ENCODE data around the gene PTPRK. TPM values are rescaled to one million over a fixed set of nuclear protein-coding genes. Genes with fewer than 3 reads are reported as not detected.
A peak's percentile ranks its signal among the peaks of the same experiment; 100 is the strongest.

The PTPRK gene
- total and polyA plus RNA-seq, 5 donors: 9.6 to 45.7 (median 42.7) TPM

DNA sequence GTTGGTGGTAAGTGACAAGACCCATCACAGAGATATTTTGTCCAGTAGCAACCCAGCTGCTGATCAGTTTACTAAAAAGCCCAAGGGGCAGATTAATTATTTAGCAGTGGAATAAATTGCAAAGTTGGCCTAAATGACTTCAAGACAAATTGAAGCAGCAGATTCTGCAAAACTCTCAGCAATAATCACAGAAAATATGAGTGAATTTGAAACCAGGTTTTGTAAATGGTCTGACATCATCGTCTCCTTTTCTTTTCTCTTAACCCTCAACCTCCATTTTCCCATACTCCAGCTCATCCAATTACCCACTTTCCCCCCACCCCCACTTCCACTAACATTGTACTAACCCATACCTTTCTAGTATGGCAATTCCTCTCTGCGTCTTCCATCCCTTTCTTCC is 11.3 kb upstream of the PTPRK start:
- intact Hi-C loops (cut with DNase I): no loop called here
- DNase-seq (no peak), ATAC-seq (no peak)
- no peak overlapping the region for H3K4me3 ChIP-seq (ENCODE audit: low read length)
- no peaks in the 10 kb centered on the region for H3K4me1 ChIP-seq (ENCODE audit: control insufficient read depth, insufficient read depth, low read length)
- H3K27ac ChIP-seq (ENCODE audit: low read length): no peak overlapping the region
- WGBS: 93% methylated on average over 2 of the region's 2 CpGs
- H3K27me3 ChIP-seq (ENCODE audit: control insufficient read depth, insufficient read depth): no peaks in the 10 kb centered on the region
- no peaks in the 10 kb centered on the region for H3K9me3 ChIP-seq (ENCODE audit: control insufficient read depth, low read length)

DNA sequence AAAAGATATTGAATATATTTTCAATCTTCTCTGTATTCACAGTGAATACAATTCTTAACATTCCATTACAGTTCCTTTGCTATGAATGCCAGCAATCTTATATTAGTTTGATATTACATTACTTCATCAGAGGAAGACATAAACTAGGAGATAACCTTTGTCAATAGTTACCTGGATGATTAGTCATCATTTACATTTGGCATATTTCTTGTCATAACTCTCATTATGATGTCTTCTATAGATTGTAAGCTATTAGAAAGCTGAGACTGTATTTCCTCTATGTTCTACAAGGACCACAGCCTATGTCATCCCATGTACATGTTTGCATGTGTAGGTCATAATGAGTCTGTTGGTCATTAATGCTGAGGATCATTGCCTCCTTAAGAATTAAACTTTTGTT is 7.8 kb upstream of the PTPRK start:
- no peak for ATAC-seq
- no peak overlapping the region for H3K4me3 ChIP-seq (ENCODE audit: low read length)
- intact Hi-C loops (cut with DNase I): loop anchor here in 1 of 4 donors (10.0 kb wide), 1 partner anchor 193 kb away; no protein-coding TSS in a partner anchor
- H3K9me3 ChIP-seq (ENCODE audit: control insufficient read depth, low read length): no peaks in the 10 kb centered on the region
- no peak overlapping the region for H3K27ac ChIP-seq (ENCODE audit: low read length)
- no peaks in the 10 kb centered on the region for H3K4me1 ChIP-seq (ENCODE audit: control insufficient read depth, insufficient read depth, low read length)
- no peak for DNase-seq
- H3K27me3 ChIP-seq (ENCODE audit: control insufficient read depth, insufficient read depth): no peaks in the 10 kb centered on the region

DNA sequence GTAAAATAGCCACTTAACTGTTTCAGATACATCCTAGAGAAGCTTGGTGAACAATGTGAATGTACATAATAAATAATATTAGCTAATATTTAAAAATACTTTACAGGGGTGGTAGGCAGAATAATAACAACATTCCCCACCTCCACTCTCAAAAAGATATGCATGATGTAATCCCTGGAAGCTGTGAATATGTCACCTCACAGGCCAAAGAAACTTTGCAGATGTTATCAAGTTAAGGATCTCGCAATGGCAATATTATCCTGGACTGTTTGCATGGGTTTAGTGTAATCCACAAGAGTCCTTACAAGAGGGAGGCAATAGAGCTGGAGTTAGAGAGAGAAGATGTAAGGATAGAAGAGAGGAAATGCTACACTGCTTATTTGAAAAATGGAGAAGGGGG is 7.0 kb upstream of the PTPRK start:
- ATAC-seq: no peak
- DNase-seq: no peak
- intact Hi-C loops (cut with DNase I): loop anchor here in 1 of 4 donors (10.0 kb wide), 1 partner anchor 193 kb away; no protein-coding TSS in a partner anchor

DNA sequence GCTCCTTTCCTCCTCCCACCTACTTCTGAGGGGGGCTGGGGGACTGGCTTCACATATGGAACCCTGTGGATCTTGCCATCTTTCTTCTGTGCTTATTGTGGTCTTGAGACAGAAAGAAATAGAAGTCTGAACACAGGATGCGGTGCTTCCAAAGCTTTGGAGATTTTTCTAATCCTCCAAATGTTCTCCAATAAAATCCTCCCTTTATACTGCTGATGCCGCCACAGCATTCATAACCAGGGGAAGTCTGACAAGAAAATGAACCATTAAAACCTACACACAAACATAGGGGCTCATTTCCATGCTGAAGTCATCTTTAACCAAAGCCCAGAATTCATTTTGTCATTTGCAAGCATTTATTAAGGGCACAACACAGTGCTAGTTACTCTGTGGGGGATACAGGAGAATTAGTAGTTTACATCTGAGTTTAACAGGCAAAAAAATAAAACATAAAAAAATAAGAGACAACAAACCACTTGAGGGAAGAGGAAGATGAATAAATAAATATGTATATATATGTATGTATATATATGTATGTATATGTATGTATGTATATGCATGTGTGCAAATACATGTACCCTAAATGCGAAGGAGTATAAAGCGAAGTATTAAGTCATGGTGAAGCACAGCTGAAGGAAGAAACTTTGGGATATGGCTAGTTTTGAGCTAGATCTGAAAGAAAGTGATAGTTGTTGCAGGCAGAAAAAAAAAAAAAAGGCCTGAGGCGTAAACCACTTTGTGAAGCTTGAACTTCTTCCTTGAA is 5.9 kb upstream of the PTPRK start:
- no peaks in the 10 kb centered on the region for H3K27me3 ChIP-seq (ENCODE audit: control insufficient read depth, insufficient read depth)
- WGBS: 91% methylated on average over 5 of the region's 5 CpGs
- ATAC-seq: no peak
- H3K9me3 ChIP-seq (ENCODE audit: control insufficient read depth, low read length): no peaks in the 10 kb centered on the region
- intact Hi-C loops (cut with DNase I): loop anchor here in 1 of 4 donors (10.0 kb wide), 1 partner anchor 192 kb away; no protein-coding TSS in a partner anchor
- H3K4me3 ChIP-seq (ENCODE audit: low read length): no peak overlapping the region
- no peaks in the 10 kb centered on the region for H3K4me1 ChIP-seq (ENCODE audit: control insufficient read depth, insufficient read depth, low read length)
- no peak overlapping the region for H3K27ac ChIP-seq (ENCODE audit: low read length)
- no peak for DNase-seq

More for the DNA sequence above, 7.0 kb upstream of the PTPRK start:
- Histone ChIP-seq H3K27me3 (ENCODE audit: control insufficient read depth, insufficient read depth) (no peaks in the 10 kb centered on the region), H3K9me3 (ENCODE audit: control insufficient read depth, low read length) (no peaks in the 10 kb centered on the region), H3K4me1 (ENCODE audit: control insufficient read depth, insufficient read depth, low read length) (no peaks in the 10 kb centered on the region), H3K27ac (ENCODE audit: low read length) (no peak overlapping the region), H3K4me3 (ENCODE audit: low read length) (no peak overlapping the region)
- 69% methylated on average over 1 of the region's 1 CpG for WGBS

DNA sequence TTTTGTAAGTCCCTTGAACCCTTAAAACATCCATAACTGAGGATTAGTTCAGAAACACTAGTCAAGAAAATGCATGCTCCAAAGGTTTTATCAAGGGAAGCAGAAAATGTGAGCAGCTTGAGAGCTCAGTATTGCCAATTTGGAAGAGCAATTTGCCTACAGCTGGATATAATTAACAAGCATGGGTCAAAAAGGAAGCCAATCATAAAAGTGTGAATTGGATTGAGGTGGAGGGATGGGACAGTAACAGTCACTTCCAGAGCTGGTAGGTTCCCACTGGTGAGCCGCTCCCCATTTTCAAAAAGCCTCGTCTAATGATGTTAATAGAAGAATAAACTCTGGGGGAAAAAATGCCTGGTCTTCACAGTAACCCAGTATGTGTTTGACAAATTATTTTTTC is 5.0 kb upstream of the PTPRK start:
- Histone ChIP-seq H3K9me3 (ENCODE audit: control insufficient read depth, low read length) (no peaks in the 10 kb centered on the region), H3K4me3 (ENCODE audit: low read length) (no peak overlapping the region), H3K4me1 (ENCODE audit: control insufficient read depth, insufficient read depth, low read length) (no peaks in the 10 kb centered on the region), H3K27me3 (ENCODE audit: control insufficient read depth, insufficient read depth) (no peaks in the 10 kb centered on the region), H3K27ac (ENCODE audit: low read length) (no peak overlapping the region)
- WGBS: 92% methylated on average over 2 of the region's 2 CpGs
- ATAC-seq: no peak
- DNase-seq: no peak
- intact Hi-C loops (cut with DNase I): loop anchor here in 1 of 4 donors (10.0 kb wide), 1 partner anchor 191 kb away; no protein-coding TSS in a partner anchor

DNA sequence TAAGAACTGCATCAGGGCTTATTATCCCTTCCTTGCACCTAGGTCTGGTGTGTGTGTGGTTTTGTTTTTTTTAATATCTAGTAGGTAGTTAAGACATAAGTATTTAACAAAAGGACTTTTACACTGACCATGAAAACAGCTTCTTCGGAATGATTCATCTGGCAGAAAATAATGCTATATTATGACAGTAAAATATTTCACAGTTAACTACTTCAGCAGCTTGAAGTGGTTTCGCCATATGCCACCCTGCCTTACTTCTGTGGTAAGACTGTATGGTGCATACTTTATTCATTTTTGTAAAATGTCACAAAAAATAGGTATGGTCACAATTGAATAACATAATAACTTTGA is 858 bp upstream of the PTPRK start:
- ATAC-seq: no peak
- 36% methylated on average over 2 of the region's 2 CpGs for WGBS

DNA sequence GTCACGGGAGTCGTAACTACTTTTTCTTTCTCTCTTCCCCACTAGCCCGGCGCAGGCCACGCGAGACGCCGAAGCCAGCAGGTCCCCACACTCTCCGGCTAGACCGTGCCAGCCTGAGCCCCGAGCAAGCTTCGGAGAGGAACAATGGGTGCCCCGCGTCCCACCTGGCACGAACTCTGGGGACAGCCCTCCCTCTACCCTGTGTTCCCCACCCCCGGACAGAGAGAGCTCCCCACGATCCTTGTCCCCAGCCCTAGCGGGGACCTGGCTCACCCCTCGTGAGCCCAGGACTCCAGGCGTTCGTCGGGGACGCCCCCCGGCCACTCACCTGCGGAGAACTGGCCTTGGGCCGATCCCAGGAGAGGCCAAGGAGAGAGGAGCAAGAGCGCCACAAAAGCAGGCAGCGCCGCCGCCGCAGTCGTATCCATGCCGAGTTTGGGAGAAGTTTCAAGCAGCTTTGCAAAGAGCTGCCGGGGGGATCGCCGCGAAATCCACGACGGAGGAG is 416 bp downstream of the PTPRK start:
- no peaks in the 10 kb centered on the region for H3K9me3 ChIP-seq (ENCODE audit: control insufficient read depth, low read length)
- ATAC-seq: peak; percentile 65 to 73

More for the DNA sequence above, 858 bp upstream of the PTPRK start:
- Histone ChIP-seq H3K27me3 (ENCODE audit: control insufficient read depth, insufficient read depth) (no peaks in the 10 kb centered on the region), H3K9me3 (ENCODE audit: control insufficient read depth, low read length) (no peaks in the 10 kb centered on the region), H3K4me3 (ENCODE audit: low read length) (peak overlapping the region; percentile 68), H3K27ac (ENCODE audit: low read length) (peak overlapping the region; percentile 99), H3K4me1 (ENCODE audit: control insufficient read depth, insufficient read depth, low read length) (no peaks in the 10 kb centered on the region)
- no peak for DNase-seq
- intact Hi-C loops (cut with DNase I): loop anchor here in 1 of 4 donors (10.0 kb wide), 1 partner anchor 186 kb away; no protein-coding TSS in a partner anchor

DNA sequence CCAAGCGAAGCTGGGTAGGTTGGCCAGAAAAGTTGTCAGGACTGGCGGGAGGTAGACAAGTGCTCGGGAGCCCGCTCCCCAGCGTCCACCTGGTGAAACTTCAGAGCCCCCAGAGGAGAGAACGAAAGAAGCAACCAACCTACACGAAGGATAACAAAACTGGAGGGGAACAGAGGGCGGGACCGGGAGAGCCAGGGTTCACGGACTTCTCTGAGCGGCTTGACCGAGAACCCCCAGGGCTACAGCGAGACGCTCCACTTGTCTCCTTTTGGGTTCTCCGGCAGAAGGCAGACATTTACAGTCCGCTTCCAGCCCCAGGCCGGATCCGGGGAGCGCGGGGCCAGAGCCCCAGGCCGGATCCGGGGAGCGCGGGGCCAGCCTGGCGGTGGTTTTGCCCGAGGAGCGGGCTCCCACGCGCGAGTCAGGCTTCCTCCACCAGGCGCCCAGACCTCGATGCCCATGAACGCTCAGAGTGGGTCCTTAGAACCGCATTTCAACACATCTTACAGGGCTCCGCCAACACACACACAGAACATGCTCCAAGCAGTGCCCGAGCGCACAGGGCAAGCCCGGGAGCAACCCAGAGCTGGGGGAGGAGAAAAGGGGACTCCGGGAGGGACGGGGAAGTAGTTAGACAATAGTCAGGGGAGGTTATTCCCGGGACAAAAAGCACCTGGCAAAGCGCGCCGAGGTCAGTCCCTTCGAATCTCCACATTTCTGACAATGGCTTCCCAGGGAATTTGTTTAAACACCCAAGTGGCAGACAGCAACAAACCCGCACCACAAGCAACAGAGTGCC is 1.1 kb downstream of the PTPRK start:
- DNase-seq (peak; percentile 40 to 76 (median 75)), ATAC-seq (peak; percentile 66 to 67)
- H3K27me3 ChIP-seq (ENCODE audit: control insufficient read depth, insufficient read depth): no peaks in the 10 kb centered on the region
- peak overlapping the region; percentile 93 for H3K27ac ChIP-seq (ENCODE audit: low read length)
- H3K4me1 ChIP-seq (ENCODE audit: control insufficient read depth, insufficient read depth, low read length): no peaks in the 10 kb centered on the region
- WGBS: under 1% methylated on average over 46 of the region's 46 CpGs
- no peaks in the 10 kb centered on the region for H3K9me3 ChIP-seq (ENCODE audit: control insufficient read depth, low read length)
- peak overlapping the region; percentile 68 for H3K4me3 ChIP-seq (ENCODE audit: low read length)
- intact Hi-C loops (cut with DNase I): loop anchor here in 1 of 4 donors (10.0 kb wide), 1 partner anchor 165 kb away; no protein-coding TSS in a partner anchor

More for the DNA sequence above, 416 bp downstream of the PTPRK start:
- Histone ChIP-seq H3K27me3 (ENCODE audit: control insufficient read depth, insufficient read depth) (no peaks in the 10 kb centered on the region), H3K4me1 (ENCODE audit: control insufficient read depth, insufficient read depth, low read length) (no peaks in the 10 kb centered on the region), H3K27ac (ENCODE audit: low read length) (peak overlapping the region; percentile 93), H3K4me3 (ENCODE audit: low read length) (peak overlapping the region; percentile 68)
- DNase-seq: peak in 2 of 3 donors; percentile 49 to 87
- intact Hi-C loops (cut with DNase I): loop anchor here in 1 of 4 donors (10.0 kb wide), 2 partner anchors 165 to 185 kb away; no protein-coding TSS in a partner anchor
- WGBS: under 1% methylated on average over 39 of the region's 39 CpGs

DNA sequence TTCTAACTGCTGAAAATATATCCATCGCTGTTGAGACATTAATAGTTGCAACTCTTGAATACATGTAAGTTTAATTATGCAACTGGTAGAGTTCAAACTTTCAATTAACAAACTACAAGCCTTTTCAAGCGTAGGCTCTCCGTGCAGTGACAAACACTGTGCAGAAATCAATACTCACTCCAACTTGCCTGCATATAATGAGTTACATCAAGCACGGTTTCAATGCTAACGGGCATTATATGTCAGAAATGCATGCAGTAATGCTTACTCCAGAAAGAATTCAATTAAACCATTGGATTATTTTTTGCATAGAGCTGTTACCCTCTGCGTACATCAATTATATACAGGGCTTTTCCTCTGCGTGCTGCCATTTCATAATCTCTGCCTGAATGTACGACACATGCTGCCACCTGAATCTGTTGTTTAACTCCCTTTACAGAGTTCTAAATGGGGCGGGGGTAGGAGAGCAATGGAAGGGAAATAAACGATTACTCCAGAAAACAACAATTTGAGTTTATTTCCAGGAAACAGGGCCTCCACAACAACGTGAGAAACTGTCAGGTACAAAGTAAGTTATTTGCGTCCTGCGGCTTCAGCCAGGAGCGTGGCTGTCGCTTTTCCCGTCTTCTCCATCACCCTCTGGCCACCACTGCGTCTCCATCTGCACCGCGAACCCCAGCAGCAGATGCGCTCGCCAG is 1.8 kb downstream of the PTPRK start:
- Histone ChIP-seq H3K27me3 (ENCODE audit: control insufficient read depth, insufficient read depth) (no peaks in the 10 kb centered on the region), H3K4me1 (ENCODE audit: control insufficient read depth, insufficient read depth, low read length) (no peaks in the 10 kb centered on the region), H3K9me3 (ENCODE audit: control insufficient read depth, low read length) (no peaks in the 10 kb centered on the region), H3K4me3 (ENCODE audit: low read length) (peak overlapping the region; percentile 68), H3K27ac (ENCODE audit: low read length) (no peak overlapping the region)
- WGBS: 19% methylated on average over 21 of the region's 21 CpGs
- DNase-seq (no peak), ATAC-seq (no peak)
- intact Hi-C loops (cut with DNase I): loop anchor here in 1 of 4 donors (10.0 kb wide), 1 partner anchor 164 kb away; no protein-coding TSS in a partner anchor

DNA sequence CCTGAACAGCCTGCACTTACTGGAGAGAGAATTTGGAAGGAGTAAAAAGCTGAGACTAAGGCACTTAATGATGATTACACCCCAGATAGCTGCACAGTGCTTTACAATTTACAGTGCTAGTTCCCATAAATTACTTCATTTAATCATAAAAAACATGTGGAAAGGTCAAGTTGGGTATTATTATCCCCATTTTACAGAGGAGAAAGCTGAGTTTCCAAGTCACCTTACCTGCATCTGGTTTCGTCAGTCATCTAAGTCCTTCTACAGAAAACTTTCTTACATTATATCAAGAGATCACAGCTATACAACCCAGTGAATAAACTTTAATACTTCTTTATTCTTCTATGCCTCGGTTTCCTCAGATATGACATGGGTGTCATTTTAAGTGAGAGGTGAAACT is 3.3 kb downstream of the PTPRK start:
- no peak overlapping the region for H3K27ac ChIP-seq (ENCODE audit: low read length)
- DNase-seq (no peak), ATAC-seq (no peak)
- H3K9me3 ChIP-seq (ENCODE audit: control insufficient read depth, low read length): no peaks in the 10 kb centered on the region
- no peaks in the 10 kb centered on the region for H3K4me1 ChIP-seq (ENCODE audit: control insufficient read depth, insufficient read depth, low read length)
- intact Hi-C loops (cut with DNase I): loop anchor here in 1 of 4 donors (10.0 kb wide), 1 partner anchor 162 kb away; no protein-coding TSS in a partner anchor
- WGBS: 86% methylated on average over 2 of the region's 2 CpGs
- no peaks in the 10 kb centered on the region for H3K27me3 ChIP-seq (ENCODE audit: control insufficient read depth, insufficient read depth)
- no peak overlapping the region for H3K4me3 ChIP-seq (ENCODE audit: low read length)
